ENCODE data around the gene ESYT2. TPM values are rescaled to one million over a fixed set of nuclear protein-coding genes. Genes with fewer than 3 reads are reported as not detected.

ESYT2 gene
- total and polyA plus RNA-seq, 2 of the 4 experiments (the other 2 are of a cell fraction) = 26.7 to 69.9 TPM

GRCh38 chr7:158724658-158725505, 104.4 kb downstream of the ESYT2 start:
- ATAC-seq (ENCODE audit: low read depth) = no peak
- intact Hi-C loops (cut with micrococcal nuclease) = no loop called here
- no peaks in the 10 kb centered on the region for H3K27me3 ChIP-seq (ENCODE audit: control insufficient read depth, insufficient read depth, low read length)
- H4K20me1 ChIP-seq (ENCODE audit: insufficient read depth, low read length) = no peaks in the 10 kb centered on the region
- no peak overlapping the region for H2AFZ ChIP-seq (replicated peaks; ENCODE audit: low read length, poor library complexity)
- no peaks in the 10 kb centered on the region for H3K79me1 ChIP-seq (ENCODE audit: low read depth in 1 of 2, low read length in 2 of 2)
- no TSS peak for BruUV-seq (replicated peaks)
- no peak overlapping the region for H3K9ac ChIP-seq (ENCODE audit: low read depth, low read length)
- H4K5ac ChIP-seq (ENCODE audit: low read depth, low read length) = no peak overlapping the region
- no peak overlapping the region for H3K18ac ChIP-seq (ENCODE audit: low read depth, low read length)
- 80% methylated on average over 15 of the region's 21 CpGs; no CpG with 5 or more reads in 1 of the 2 experiments for WGBS, 2 experiments (ENCODE audit: extremely low coverage in 2 of 2, insufficient read length in 1 of 2)
- H3K9me1 ChIP-seq (ENCODE audit: insufficient read depth, low read length) = 0 out of 2 replicates have a peak, but pooled peaks cover under 1% of the 10 kb centered on the region
- no peaks in the 10 kb centered on the region for H3K9me3 ChIP-seq (ENCODE audit: control insufficient read depth, insufficient read depth, low read length)
- H3K36me3 ChIP-seq (ENCODE audit: control insufficient read depth, insufficient read depth, low read length) = peaks cover 3% of the 10 kb centered on the region; the same call in 1 of the 2 replicates
- CTCF ChIA-PET = no interaction called here
- no peak overlapping the region for H3K56ac ChIP-seq (ENCODE audit: extremely low read depth, insufficient read depth, low read length)
- no peak overlapping the region for H2AK9ac ChIP-seq (replicated peaks; ENCODE audit: low read depth, low read length, poor library complexity)
- no peak overlapping the region for H3K14ac ChIP-seq (replicated peaks; ENCODE audit: low read depth, low read length)
- no peak overlapping the region for H3K23ac ChIP-seq (ENCODE audit: low read depth, low read length)
- POLR2A ChIA-PET (ENCODE audit: unreplicated experiment) = no interaction called here
- H2BK15ac ChIP-seq (ENCODE audit: low read depth, low read length) = no peak overlapping the region
- no peak overlapping the region for H3K4me2 ChIP-seq (ENCODE audit: low read depth, low read length)
- H3K4me1 ChIP-seq (ENCODE audit: control insufficient read depth, insufficient read depth, low read length) = no peaks in the 10 kb centered on the region
- H4K91ac ChIP-seq (ENCODE audit: insufficient read depth, low read depth, low read length) = no peak overlapping the region
- DNase-seq = no peak
- H2BK20ac ChIP-seq (ENCODE audit: low read depth, low read length) = no peak overlapping the region
- no peak overlapping the region for H2AK5ac ChIP-seq (ENCODE audit: low read depth, low read length)
- no peak overlapping the region for H2BK5ac ChIP-seq (ENCODE audit: low read depth, low read length, poor library complexity, severe bottlenecking)
- in situ Hi-C loops (cut with MboI; ENCODE audit: low sequenced_read_pairs) = no loop called here
- H4K8ac ChIP-seq (ENCODE audit: low read depth in 2 of 2, low read length in 2 of 2) = no peak overlapping the region
- no peak overlapping the region for H2BK120ac ChIP-seq (ENCODE audit: low read depth, low read length)
- H3K27ac ChIP-seq (ENCODE audit: insufficient read depth, low read length) = no peak overlapping the region
- dilution Hi-C loops (cut with HindIII; ENCODE audit: low sequenced_read_pairs, unreplicated experiment) = no loop called here
- H3K4me3 ChIP-seq (ENCODE audit: insufficient read depth, low read depth, low read length) = no peak overlapping the region
- no peak overlapping the region for H3K4ac ChIP-seq (ENCODE audit: low read depth, low read length)
- TF ChIP-seq MAFK (IDR thresholded peaks at IDR 0.05; ENCODE audit: low read depth, low read length) (no peak), BHLHE40 (IDR thresholded peaks at IDR 0.05; ENCODE audit: low read depth, low read length) (no peak), NFE2L2 (IDR thresholded peaks at IDR 0.05; ENCODE audit: low read depth, low read length) (no peak), MAZ (IDR thresholded peaks at IDR 0.05; ENCODE audit: borderline replicate concordance, low read depth, low read length) (no peak), RCOR1 (IDR thresholded peaks at IDR 0.05; ENCODE audit: insufficient replicate concordance, low read length) (no peak), CTCF (conservative IDR thresholded peaks at IDR 0.05; ENCODE audit: low read depth, low read length) (no peak), SMC3 (IDR thresholded peaks at IDR 0.05; ENCODE audit: low read depth, low read length) (no peak), MXI1 (IDR thresholded peaks at IDR 0.05; ENCODE audit: borderline replicate concordance, low read depth, low read length) (no peak), USF2 (IDR thresholded peaks at IDR 0.05; ENCODE audit: low read depth, low read length) (no peak), ELK1 (IDR thresholded peaks at IDR 0.05; ENCODE audit: borderline replicate concordance, low read depth, low read length) (no peak), POLR2A (IDR thresholded peaks at IDR 0.05; ENCODE audit: low read depth, low read length) (no peak), CHD1 (IDR thresholded peaks at IDR 0.05; ENCODE audit: low read depth, low read length) (no peak), FOS (IDR thresholded peaks at IDR 0.05; ENCODE audit: low read depth, low read length) (no peak), RAD21 (IDR thresholded peaks at IDR 0.05; ENCODE audit: low read length) (no peak), CEBPB (IDR thresholded peaks at IDR 0.05; ENCODE audit: low read depth, low read length) (no peak)
